Measurements from ENCODE around the gene SCGN.

Gene SCGN

GRCh38 chr6:25685896-25686295 is 33.9 kb downstream of the SCGN start:
- DNase-seq (ENCODE audit: extremely low read depth, low read depth) = no peak
- no peak overlapping the region for H3K4me3 ChIP-seq (replicated peaks; ENCODE audit: low read depth, low read length)
- TF ChIP-seq CTCF (IDR thresholded peaks at IDR 0.05; ENCODE audit: low read depth, low read length, missing control alignments) = no peak

- TF ChIP-seq CTCF (IDR thresholded peaks at IDR 0.05; ENCODE audit: low read depth, low read length, missing control alignments) = no peak
- DNase-seq (ENCODE audit: extremely low read depth, low read depth) = no peak
- H3K4me3 ChIP-seq (replicated peaks; ENCODE audit: low read depth, low read length) = no peak overlapping the region
These were observed 34.8 kb downstream of the SCGN start for GRCh38 chr6:25686856-25687255.

GRCh38 chr6:25689966-25690365 is 38.0 kb downstream of the SCGN start:
- no peak for TF ChIP-seq CTCF (IDR thresholded peaks at IDR 0.05; ENCODE audit: low read depth, low read length, missing control alignments)
- no peak overlapping the region for H3K4me3 ChIP-seq (replicated peaks; ENCODE audit: low read depth, low read length)
- DNase-seq (ENCODE audit: extremely low read depth, low read depth) = no peak

- TF ChIP-seq CTCF (IDR thresholded peaks at IDR 0.05; ENCODE audit: low read depth, low read length, missing control alignments) = no peak
- no peak for DNase-seq (ENCODE audit: extremely low read depth, low read depth)
- no peak overlapping the region for H3K4me3 ChIP-seq (replicated peaks; ENCODE audit: low read depth, low read length)
These were observed 39.9 kb downstream of the SCGN start for GRCh38 chr6:25691894-25692293.

GRCh38 chr6:25692472-25692871 is 40.5 kb downstream of the SCGN start:
- H3K4me3 ChIP-seq (replicated peaks; ENCODE audit: low read depth, low read length) = no peak overlapping the region
- no peak for DNase-seq (ENCODE audit: extremely low read depth, low read depth)
- TF ChIP-seq CTCF (IDR thresholded peaks at IDR 0.05; ENCODE audit: low read depth, low read length, missing control alignments) = no peak

- DNase-seq (ENCODE audit: extremely low read depth, low read depth) = peak; percentile 14
- no peak for TF ChIP-seq CTCF (IDR thresholded peaks at IDR 0.05; ENCODE audit: low read depth, low read length, missing control alignments)
- no peak overlapping the region for H3K4me3 ChIP-seq (replicated peaks; ENCODE audit: low read depth, low read length)
These were observed 42.4 kb downstream of the SCGN start for GRCh38 chr6:25694366-25694765.

- no peak for DNase-seq (ENCODE audit: extremely low read depth, low read depth)
- TF ChIP-seq CTCF (IDR thresholded peaks at IDR 0.05; ENCODE audit: low read depth, low read length, missing control alignments) = no peak
- no peak overlapping the region for H3K4me3 ChIP-seq (replicated peaks; ENCODE audit: low read depth, low read length)
These were observed 43.7 kb downstream of the SCGN start for GRCh38 chr6:25695671-25696070.

Data from HFF-Myc (cell line).